OCI-LY3 (cell line): ENCODE data around the gene FZR1.

ENCODE experiments used
- CTCF ChIP-seq: fragments of 200-600, 300-600 bp; sonication (generic); IDR thresholded peaks from 2 replicates; pipeline ENCODE4 v1.5.1; 2014; ENCODE audit warnings: antibody characterized with exemption, low read length, low read depth
- EZH2phosphoT487 ChIP-seq: fragments of 200-600 bp; shearing (Covaris generic); IDR thresholded peaks from 2 replicates; pipeline ENCODE4 v1.6.1; 2018; ENCODE audit warnings: antibody characterized with exemption, mixed run types, low read depth

GRCh38 chr19:3475449-3475848 is 30.7 kb upstream of the FZR1 start:
- no peak for TF ChIP-seq CTCF
- no peak for TF ChIP-seq EZH2phosphoT487
